Esophagus squamous epithelium (tissue), 4 donors: ENCODE data around the gene KIDINS220.

ENCODE experiments used
- CTCF ChIP-seq, 6 experiments: fragments of 450-650 bp in 4 of 6; fragments of 200-600 bp in 2 of 6; sonication (generic) in 2 of 6; IDR thresholded peaks; one replicate each; pipeline ENCODE4 v1.5.1; 2016 to 2019; ENCODE audit warnings: antibody characterized with exemption in 6 of 6, mild to moderate bottlenecking in 4 of 6, moderate library complexity in 4 of 6
- POLR2A ChIP-seq, 4 donors: fragments of 450-650 bp; IDR thresholded peaks; one replicate each; pipeline ENCODE4 v1.6.1; 2017; ENCODE audit warnings: antibody characterized with exemption in 4 of 4, mild to moderate bottlenecking in 4 of 4, moderate library complexity in 3 of 4

DNA sequence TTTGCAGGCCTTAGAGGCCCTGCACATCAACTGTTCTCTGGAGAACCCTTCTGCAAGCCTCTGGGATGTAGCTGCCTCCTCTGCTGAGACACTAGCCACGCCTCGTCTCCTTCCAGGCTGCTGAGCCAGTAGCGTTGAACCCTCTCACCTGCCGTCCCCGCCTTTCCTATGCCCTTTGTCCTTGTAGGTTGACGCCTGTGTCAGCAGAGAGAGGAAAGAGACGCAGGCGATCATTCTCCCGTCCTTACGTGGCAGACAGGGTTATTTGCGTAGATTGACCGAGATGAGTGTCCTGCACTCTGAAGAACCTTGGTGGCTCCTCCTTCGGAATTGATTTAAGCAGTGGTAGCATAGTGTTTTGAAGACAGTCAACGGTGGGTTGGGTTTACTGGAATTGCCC, 127.8 kb downstream of the KIDINS220 start:
- TF ChIP-seq CTCF (IDR thresholded peaks at IDR 0.05) (no peak), POLR2A (IDR thresholded peaks at IDR 0.05) (no peak)
